ENCODE measurements around the gene GRM1. TPM values are rescaled to one million over a fixed set of nuclear protein-coding genes. Genes with fewer than 3 reads are reported as not detected.

The GRM1 gene
- not detected for total RNA-seq

DNA sequence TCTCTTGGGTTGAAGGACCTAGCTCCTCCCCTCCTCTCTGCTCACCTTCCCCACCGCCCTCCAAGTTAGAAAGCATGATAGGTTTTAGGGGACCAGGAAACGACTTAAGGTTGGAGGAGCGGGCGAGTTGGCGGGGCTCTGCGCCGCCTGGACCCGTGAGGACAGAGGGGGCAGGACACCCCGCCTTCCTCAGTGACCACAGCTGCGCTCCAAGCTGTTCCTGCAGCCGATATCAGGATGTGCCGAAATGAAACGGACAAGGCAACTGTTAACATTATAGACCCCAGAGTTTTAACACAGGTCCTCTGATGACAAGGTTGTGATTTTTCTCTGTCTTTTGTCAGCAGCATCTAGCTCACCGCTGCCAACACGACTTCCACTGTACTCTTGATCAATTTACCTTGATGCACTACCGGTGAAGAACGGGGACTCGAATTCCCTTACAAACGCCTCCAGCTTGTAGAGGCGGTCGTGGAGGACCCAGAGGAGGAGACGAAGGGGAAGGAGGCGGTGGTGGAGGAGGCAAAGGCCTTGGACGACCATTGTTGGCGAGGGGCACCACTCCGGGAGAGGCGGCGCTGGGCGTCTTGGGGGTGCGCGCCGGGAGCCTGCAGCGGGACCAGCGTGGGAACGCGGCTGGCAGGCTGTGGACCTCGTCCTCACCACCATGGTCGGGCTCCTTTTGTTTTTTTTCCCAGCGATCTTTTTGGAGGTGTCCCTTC is at the start of gene GRM1:
GRM1 (plus strand) TSS at position 212 of the 722 bp plus-strand sequence; CDS start at position 668, 456 bp downstream.
- Mint-ChIP-seq H3K36me3 (peaks cover 2% of the 10 kb centered on the region), H3K4me3 (no peak within 1 kb of the TSS), H3K27ac (no peak within 1 kb of the TSS), H3K9me3 (no peaks in the 10 kb centered on the region), H3K4me1 (peaks cover 3% of the 10 kb centered on the region), H3K27me3 (peaks cover 59% of the 10 kb centered on the region)
- DNase-seq, result no peak

DNA sequence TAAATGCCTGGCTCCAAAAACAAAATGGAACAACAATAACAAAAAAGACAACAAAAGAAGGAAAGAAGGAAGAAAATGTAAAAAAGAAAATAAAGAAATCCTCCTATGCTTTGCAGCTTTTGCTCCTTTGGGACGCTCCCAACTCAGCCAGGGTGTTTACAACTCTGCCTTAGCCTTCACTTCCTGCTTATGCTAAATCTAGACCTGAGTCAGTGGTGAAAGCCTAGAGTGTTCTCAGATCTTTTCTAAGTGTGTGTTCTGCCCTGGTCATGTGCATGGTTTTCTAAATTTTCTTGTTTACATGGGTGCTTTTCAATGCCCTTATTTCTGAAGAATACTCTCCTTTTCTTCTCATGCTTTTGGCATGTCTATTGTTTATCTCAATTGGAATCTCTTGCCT is 19.5 kb upstream of the GRM1 start:
- no peak overlapping the region for H3K27ac Mint-ChIP-seq
- peaks cover 16% of the 10 kb centered on the region for H3K9me3 Mint-ChIP-seq
- H3K4me3 Mint-ChIP-seq, result no peak overlapping the region
- H3K27me3 Mint-ChIP-seq, result no peaks in the 10 kb centered on the region
- no peak for DNase-seq
- no peaks in the 10 kb centered on the region for H3K4me1 Mint-ChIP-seq
- H3K36me3 Mint-ChIP-seq, result no peaks in the 10 kb centered on the region

DNA sequence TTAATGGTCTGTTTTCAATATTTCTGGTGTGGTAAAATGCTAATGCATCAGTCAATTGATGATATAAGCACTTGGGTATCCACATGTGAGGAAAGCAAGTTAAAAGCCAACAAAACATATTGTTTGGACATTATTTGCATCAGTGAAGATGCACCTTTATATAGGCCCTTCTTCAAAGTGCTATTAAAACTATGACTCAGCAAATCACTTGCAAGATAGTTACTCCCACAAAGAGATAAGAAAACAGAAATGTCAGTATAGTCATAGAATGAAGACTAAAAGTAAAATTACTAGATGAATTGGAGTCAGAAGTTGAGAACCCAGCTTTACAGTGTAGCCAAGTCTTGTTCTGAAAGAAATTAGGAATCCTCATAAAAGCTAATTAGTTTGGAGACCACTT is 14.6 kb upstream of the GRM1 start:
- DNase-seq, result no peak
- Mint-ChIP-seq H3K4me1 (no peaks in the 10 kb centered on the region), H3K27me3 (peaks cover 8% of the 10 kb centered on the region), H3K36me3 (no peaks in the 10 kb centered on the region), H3K4me3 (no peak overlapping the region), H3K27ac (no peak overlapping the region), H3K9me3 (peaks cover 8% of the 10 kb centered on the region)

DNA sequence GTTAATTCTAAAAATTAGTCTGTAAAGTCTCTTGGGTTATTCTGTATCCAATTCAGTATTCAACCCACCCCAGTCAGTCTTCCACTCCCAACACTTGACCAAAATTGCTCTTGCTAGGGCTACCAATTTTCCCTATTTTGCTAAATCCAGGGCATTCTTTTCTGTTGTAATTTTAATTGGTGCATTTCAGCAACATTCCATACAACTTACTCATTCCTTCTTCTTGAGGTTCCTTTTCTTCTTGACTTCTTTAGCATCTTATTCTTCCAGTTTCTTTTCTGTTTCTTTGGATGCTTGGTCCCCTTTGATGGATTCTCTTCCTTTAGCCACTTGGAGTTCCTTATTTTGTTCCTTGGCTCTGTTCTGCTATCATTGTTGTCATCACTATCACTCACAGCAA is 11.2 kb upstream of the GRM1 start:
- no peak overlapping the region for H3K27ac Mint-ChIP-seq
- H3K4me3 Mint-ChIP-seq, result no peak overlapping the region
- no peak for DNase-seq
- H3K27me3 Mint-ChIP-seq, result peaks cover 13% of the 10 kb centered on the region
- no peaks in the 10 kb centered on the region for H3K9me3 Mint-ChIP-seq
- no peaks in the 10 kb centered on the region for H3K36me3 Mint-ChIP-seq
- no peaks in the 10 kb centered on the region for H3K4me1 Mint-ChIP-seq

DNA sequence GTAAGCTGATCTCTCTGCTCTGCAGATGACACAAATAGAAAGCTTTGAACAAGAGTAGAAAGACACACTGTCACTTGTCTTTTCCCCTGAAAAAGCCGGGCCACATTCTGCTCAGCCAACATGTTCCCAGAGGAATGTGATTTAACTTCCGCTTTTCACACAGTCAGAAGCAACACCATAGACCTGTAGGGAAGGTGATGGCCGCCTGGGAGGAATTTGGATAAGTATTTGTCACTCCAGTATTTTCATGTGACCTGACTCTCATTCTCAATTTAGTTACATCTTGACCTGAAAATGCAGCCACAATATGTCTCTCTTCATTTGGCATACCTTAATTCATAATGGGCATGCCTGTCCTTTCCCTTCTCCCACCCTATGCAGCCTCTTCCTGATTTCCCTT is 2.0 kb upstream of the GRM1 start:
- DNase-seq, result no peak
- H3K36me3 Mint-ChIP-seq, result peaks cover 2% of the 10 kb centered on the region
- H3K27ac Mint-ChIP-seq, result no peak overlapping the region
- H3K9me3 Mint-ChIP-seq, result no peaks in the 10 kb centered on the region
- peaks cover 56% of the 10 kb centered on the region for H3K27me3 Mint-ChIP-seq
- no peak overlapping the region for H3K4me3 Mint-ChIP-seq
- H3K4me1 Mint-ChIP-seq, result peaks cover 3% of the 10 kb centered on the region

DNA sequence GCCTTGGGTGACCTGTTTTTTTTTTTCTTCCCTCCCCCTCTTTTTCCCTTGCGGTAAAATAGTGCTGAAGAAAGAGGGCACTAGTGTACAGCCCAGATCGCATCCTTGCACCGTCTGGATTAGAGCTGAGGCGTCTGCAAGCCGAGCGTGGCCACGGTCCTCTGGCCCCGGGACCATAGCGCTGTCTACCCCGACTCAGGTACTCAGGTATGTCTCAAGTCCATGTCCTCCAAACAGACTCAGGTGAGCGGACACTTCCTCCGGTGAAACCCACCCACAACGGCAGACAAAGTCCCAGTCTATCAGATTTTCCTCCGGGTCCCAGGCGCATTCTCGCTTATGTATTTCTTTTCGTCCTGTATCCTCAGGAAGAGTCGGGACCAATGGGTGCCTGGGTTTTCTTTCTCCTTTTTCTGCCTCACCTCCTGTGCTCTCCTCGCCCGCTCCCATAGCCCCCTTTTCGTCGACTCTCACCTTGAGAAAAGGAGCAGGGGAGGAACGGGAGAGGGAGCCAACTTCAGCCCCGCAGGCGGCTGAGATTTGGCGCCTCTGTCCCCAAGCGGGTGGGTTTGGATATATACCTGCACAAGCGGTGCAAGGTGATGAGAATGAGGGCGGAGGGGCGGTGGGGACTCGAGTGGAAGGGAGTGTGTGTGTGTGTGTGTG is 1.1 kb upstream of the GRM1 start:
- H3K9me3 Mint-ChIP-seq, result no peaks in the 10 kb centered on the region
- peaks cover 63% of the 10 kb centered on the region for H3K27me3 Mint-ChIP-seq
- H3K4me3 Mint-ChIP-seq, result no peak overlapping the region
- no peak for DNase-seq
- no peak overlapping the region for H3K27ac Mint-ChIP-seq
- H3K4me1 Mint-ChIP-seq, result peaks cover 3% of the 10 kb centered on the region
- H3K36me3 Mint-ChIP-seq, result peaks cover 2% of the 10 kb centered on the region

DNA sequence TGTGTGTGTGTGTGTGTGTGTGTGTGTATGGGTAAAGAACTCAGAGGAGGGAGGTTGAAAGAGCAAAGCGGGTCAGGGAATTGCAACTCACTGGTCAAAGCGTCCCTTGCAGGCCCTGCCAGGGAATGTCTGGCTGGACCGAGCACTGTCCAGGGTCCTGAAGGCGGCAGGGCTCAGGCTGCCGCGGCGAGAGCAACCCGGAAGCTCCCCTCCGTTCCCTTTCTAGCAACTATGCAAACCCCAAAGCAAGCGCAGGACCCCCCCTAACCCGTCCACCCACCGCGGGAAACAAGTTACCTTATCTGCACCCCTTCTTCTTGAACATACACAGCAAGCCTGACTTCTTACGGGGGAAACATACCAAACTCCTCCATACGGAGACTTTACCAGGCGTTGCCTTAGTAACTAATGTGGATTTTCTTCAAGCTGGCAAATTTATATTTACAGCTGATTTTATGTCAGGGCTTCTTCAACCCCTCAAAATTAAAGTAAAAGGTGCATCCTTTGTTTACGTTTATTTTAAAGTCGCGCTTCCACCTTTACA is 538 bp upstream of the GRM1 start:
- Mint-ChIP-seq H3K4me3 (no peak overlapping the region), H3K4me1 (peaks cover 3% of the 10 kb centered on the region), H3K27ac (no peak overlapping the region), H3K9me3 (no peaks in the 10 kb centered on the region), H3K27me3 (peaks cover 58% of the 10 kb centered on the region), H3K36me3 (peaks cover 2% of the 10 kb centered on the region)
- peak; percentile 47 for DNase-seq

DNA sequence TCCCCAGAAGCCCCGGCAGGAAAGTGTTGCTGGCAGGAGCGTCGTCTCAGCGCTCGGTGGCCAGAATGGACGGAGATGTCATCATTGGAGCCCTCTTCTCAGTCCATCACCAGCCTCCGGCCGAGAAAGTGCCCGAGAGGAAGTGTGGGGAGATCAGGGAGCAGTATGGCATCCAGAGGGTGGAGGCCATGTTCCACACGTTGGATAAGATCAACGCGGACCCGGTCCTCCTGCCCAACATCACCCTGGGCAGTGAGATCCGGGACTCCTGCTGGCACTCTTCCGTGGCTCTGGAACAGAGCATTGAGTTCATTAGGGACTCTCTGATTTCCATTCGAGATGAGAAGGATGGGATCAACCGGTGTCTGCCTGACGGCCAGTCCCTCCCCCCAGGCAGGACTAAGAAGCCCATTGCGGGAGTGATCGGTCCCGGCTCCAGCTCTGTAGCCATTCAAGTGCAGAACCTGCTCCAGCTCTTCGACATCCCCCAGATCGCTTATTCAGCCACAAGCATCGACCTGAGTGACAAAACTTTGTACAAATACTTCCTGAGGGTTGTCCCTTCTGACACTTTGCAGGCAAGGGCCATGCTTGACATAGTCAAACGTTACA is 817 bp downstream of the GRM1 start:
- Mint-ChIP-seq H3K4me3 (no peak overlapping the region), H3K27ac (no peak overlapping the region), H3K4me1 (peaks cover 3% of the 10 kb centered on the region), H3K36me3 (peaks cover 2% of the 10 kb centered on the region), H3K27me3 (peaks cover 65% of the 10 kb centered on the region), H3K9me3 (no peaks in the 10 kb centered on the region)
- DNase-seq, result no peak

DNA sequence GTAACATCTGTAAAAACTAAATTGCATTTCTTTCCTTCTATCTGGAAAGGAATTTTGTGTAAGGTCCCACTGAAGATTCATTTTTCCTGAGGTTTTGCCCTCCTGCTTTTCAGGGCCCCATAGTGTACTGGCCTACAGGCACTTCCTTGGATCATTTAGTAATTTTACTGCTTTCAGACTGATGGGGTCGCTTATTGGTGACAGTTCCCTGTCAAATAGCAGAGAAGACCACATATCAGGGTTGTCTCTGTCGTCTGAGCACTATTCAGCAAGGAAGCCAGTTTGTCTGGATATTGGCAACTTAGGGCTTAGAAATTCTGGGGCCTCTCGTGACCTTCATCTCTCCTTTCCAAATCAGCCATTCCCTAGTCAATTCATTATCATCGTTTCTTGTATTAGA is 3.5 kb downstream of the GRM1 start:
- DNase-seq, result no peak
- Mint-ChIP-seq H3K9me3 (no peaks in the 10 kb centered on the region), H3K36me3 (peaks cover 2% of the 10 kb centered on the region), H3K4me3 (no peak overlapping the region), H3K4me1 (peaks cover 3% of the 10 kb centered on the region), H3K27me3 (peaks cover 54% of the 10 kb centered on the region), H3K27ac (no peak overlapping the region)

DNA sequence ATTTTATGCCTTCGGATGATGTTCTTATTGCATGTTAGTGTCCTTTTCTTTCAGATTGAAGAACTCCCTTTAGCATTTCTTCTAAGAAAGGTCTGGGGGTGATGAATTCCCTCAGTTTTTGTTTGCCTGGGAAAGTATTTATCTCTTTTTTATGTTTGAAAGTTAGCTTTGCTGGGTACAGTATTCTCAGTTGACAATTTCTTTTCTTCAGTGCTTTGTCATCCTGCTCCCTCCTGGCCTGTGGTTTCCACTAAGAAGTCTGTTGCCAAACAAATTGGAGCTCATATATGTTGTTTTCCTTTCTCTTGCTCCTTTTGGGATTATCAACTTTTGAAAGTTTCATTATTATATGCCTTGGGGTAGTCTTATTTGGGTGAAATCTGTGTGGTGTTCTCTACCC is 11.5 kb downstream of the GRM1 start:
- Mint-ChIP-seq H3K27me3 (no peaks in the 10 kb centered on the region), H3K4me1 (no peaks in the 10 kb centered on the region), H3K36me3 (no peaks in the 10 kb centered on the region), H3K27ac (no peak overlapping the region), H3K9me3 (peaks cover 23% of the 10 kb centered on the region), H3K4me3 (no peak overlapping the region)
- no peak for DNase-seq

DNA sequence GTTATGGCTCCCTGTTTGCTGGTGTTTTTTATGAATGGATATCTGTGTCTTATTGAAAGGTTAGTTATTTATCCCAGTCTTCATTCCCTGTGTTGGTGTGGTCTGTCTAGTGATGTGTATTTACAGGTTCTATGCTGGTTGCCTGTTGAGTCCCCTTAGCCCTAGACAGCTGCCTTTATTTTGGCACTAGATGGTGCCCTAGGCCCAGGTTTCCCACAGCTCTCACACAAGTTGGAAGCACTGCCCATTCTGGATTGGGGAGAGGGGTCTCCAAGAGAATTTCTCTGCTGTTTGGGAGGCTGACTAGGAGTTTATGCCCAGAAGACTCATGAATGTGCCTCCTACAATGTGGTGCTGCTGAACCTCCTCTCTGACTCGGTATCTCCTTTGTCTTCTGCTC is 12.4 kb downstream of the GRM1 start:
- Mint-ChIP-seq H3K27me3 (no peaks in the 10 kb centered on the region), H3K9me3 (peaks cover 23% of the 10 kb centered on the region), H3K4me1 (no peaks in the 10 kb centered on the region), H3K4me3 (no peak overlapping the region), H3K36me3 (no peaks in the 10 kb centered on the region), H3K27ac (no peak overlapping the region)
- no peak for DNase-seq

DNA sequence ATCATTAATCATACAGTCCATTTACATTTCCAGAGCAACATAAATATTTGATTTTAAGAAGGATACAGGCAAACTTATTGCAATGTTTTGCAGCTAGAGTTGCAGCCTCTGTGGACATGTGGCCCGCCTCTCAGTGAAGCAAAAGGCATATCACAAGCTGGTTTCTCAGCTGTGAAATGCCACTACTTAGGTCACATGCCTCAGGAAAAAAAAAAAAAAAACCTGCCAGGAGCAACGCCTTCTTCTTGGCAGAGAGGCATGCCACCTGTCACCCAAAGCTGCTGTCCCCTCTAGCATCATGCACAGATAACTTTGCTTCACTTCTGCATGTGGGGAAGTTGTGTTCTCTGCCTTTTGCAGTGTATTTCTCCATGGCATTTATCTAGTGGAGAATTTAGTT is 18.5 kb downstream of the GRM1 start:
- no peak overlapping the region for H3K4me3 Mint-ChIP-seq
- H3K27me3 Mint-ChIP-seq, result no peaks in the 10 kb centered on the region
- no peak overlapping the region for H3K27ac Mint-ChIP-seq
- H3K36me3 Mint-ChIP-seq, result no peaks in the 10 kb centered on the region
- no peak for DNase-seq
- no peaks in the 10 kb centered on the region for H3K4me1 Mint-ChIP-seq
- H3K9me3 Mint-ChIP-seq, result peaks cover 2% of the 10 kb centered on the region

DNA sequence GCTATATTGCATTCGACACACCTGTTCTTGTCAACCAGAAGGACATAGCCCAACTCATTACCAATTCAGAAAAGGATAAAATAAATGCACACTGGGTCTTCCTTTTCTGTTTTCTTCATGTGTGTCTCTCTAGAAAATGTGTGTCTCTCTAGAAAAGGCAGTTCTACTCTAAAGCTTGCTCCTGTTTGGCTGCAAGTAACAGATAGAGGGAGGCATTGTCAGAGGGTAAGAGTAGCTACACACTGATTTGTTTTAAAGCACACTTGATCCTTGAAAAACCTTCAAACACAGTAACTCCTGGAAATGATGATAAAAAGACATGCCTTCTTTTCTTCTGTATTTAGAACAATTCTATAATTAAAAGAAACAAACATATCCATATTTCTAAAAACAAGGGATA is 21.3 kb downstream of the GRM1 start:
- Mint-ChIP-seq H3K9me3 (peaks cover 2% of the 10 kb centered on the region), H3K36me3 (no peaks in the 10 kb centered on the region), H3K4me1 (no peaks in the 10 kb centered on the region), H3K27me3 (peaks cover 4% of the 10 kb centered on the region), H3K4me3 (no peak overlapping the region), H3K27ac (no peak overlapping the region)
- no peak for DNase-seq

DNA sequence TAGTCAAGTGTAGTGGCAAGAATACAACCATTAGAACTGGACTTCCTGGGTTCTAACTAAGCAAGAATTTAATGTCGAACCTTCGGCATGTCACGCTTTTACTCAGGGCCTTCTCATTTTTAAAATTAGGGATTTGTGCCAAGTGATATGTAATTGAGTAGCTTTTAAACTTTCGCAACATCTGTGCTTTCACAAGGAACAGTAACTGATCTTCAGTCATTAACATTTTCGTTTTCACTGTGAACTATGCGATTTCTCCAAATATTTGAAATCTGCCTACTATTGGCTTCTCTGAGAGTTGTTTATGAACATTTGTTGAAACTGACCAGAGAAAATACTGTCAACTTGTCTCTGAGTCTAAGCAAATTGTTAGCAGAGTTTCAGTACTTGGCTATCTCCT is 27.6 kb downstream of the GRM1 start:
- no peak for DNase-seq
- no peaks in the 10 kb centered on the region for H3K4me1 Mint-ChIP-seq
- peaks cover 4% of the 10 kb centered on the region for H3K27me3 Mint-ChIP-seq
- no peaks in the 10 kb centered on the region for H3K9me3 Mint-ChIP-seq
- H3K4me3 Mint-ChIP-seq, result no peak overlapping the region
- H3K36me3 Mint-ChIP-seq, result no peaks in the 10 kb centered on the region
- H3K27ac Mint-ChIP-seq, result no peak overlapping the region

DNA sequence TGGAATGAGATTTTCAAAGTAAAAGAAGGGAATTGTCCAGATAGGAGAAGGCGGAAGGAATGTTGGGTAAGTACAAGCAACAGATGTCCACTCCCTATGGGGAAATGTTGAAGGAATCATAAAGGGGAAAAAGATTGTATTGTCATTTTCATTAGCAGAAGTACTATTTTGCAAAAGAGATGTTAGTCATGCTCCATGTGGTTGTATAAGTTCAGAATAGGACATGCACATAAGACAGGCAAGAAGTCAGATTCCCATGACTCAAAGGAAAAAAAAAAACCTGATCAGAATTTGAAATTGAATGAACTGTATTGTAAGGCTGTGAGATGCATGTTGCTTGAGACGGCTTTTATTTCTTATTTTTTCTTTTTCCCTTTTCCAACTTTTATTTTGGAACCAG is 36.8 kb downstream of the GRM1 start:
- Mint-ChIP-seq H3K9me3 (peaks cover 2% of the 10 kb centered on the region), H3K27ac (no peak overlapping the region), H3K36me3 (no peaks in the 10 kb centered on the region), H3K4me1 (no peaks in the 10 kb centered on the region), H3K27me3 (peaks cover 6% of the 10 kb centered on the region), H3K4me3 (no peak overlapping the region)
- DNase-seq, result no peak
